Mucosa of descending colon (tissue), 3 donors: ENCODE data around the gene CERS4. TPM values are rescaled to one million over a fixed set of nuclear protein-coding genes. Genes with fewer than 3 reads are reported as not detected.

ENCODE experiments used
- ATAC-seq: fragments of 200-7000 bp; cut with Tn5 transposase; one replicate; pipeline ENCODE4 v1.9.1; 2020; ENCODE audit warnings: mild to moderate bottlenecking, moderate library complexity
- DNase-seq, 3 donors: peaks; one replicate each; pipeline ENCODE4 v3.0.0-alpha.2; 2020
- H3K36me3 ChIP-seq: fragments of 200-600 bp; one replicate; pipeline ENCODE4 v1.8.0; 2021; ENCODE audit warnings: low read depth, mild to moderate bottlenecking
- H3K4me1 ChIP-seq: fragments of 200-600 bp; one replicate; pipeline ENCODE4 v1.8.0; 2021; ENCODE audit warnings: low read depth, mild to moderate bottlenecking
- H3K4me3 ChIP-seq: fragments of 200-600 bp; one replicate; pipeline ENCODE4 v1.8.0; 2021; ENCODE audit warnings: mild to moderate bottlenecking
- H3K9me3 ChIP-seq: fragments of 200-600 bp; one replicate; pipeline ENCODE4 v1.8.0; 2021; ENCODE audit warnings: mild to moderate bottlenecking
- intact Hi-C, 2 donors: fragments of 100-400 bp; cut with DNase I in 1 of 2; cut with micrococcal nuclease in 1 of 2; formaldehyde crosslinking; loops; one replicate each; pipeline versions ENCODE4 v1.11.0 to v1.11.1; 2022; cut with DNase I, micrococcal nuclease
- total RNA-seq, 3 donors: library from RNA; stranded (reverse); fragmentation: NEBNext Ultra II Directional in 2 of 3; extraction: Animal tissue kit (Norgen Biotek cat#: 25700) in 2 of 3; gene quantifications; one replicate each; pipeline versions ENCODE4 v1.2.1 to v1.2.4, GENCODE V29; 2021 to 2023
- TF ChIP-seq, protein P1 (sequence below): fragments of 200-600 bp; IDR thresholded peaks from one replicate; pipeline ENCODE4 v1.8.0; 2022; ENCODE audit warnings: antibody characterized with exemption, mild to moderate bottlenecking
- donor health status: DM: no; HTN: no; CAD: no; lungs with moderate emphysema.
- donor health status: DM: no; HTN: no; CAD: no.
- donor health status: DM: no; HTN: yes; CAD: no.

Gene CERS4
- total RNA-seq, 3 donors from 2014 or later: 3.1 to 37.1 (median 4.2) TPM

DNA sequence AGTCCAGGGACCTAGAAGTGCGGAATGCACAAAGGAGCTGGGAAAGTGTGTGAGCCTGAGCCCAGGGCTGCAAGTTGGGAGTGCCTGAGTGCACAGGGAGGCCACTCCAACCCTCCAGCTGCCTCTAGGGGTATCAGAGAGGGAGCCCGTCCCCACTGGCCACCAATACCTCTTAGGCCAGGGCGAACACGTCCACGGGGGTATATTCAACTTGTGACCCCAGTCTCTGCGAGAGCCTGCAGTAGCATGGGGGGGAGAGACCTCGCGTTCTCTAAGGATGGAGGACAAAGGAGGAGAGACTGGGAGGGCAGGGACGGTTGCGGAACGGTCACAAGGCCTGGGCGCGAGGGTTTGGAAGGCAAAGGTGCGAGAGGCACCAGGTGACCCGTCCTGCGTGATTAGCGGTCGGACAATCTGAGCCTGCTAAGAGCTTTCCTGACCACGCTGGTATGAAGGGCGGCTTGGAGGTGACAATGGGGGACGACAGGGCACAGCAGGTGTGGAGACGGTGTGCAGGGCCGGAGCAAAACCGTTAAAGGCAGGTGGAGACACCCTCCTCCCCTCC is 98.3 kb downstream of the CERS4 start:
- intact Hi-C loops: no loop called here
- peak in 2 of 3 donors; percentile 25 to 56 for DNase-seq
- Histone ChIP-seq H3K36me3 (no peaks in the 10 kb centered on the region), H3K4me3 (peak overlapping the region; percentile 27), H3K4me1 (peaks cover 32% of the 10 kb centered on the region), H3K9me3 (no peaks in the 10 kb centered on the region)
- ATAC-seq: peak; percentile 26
- TF ChIP-seq, protein P1, sequence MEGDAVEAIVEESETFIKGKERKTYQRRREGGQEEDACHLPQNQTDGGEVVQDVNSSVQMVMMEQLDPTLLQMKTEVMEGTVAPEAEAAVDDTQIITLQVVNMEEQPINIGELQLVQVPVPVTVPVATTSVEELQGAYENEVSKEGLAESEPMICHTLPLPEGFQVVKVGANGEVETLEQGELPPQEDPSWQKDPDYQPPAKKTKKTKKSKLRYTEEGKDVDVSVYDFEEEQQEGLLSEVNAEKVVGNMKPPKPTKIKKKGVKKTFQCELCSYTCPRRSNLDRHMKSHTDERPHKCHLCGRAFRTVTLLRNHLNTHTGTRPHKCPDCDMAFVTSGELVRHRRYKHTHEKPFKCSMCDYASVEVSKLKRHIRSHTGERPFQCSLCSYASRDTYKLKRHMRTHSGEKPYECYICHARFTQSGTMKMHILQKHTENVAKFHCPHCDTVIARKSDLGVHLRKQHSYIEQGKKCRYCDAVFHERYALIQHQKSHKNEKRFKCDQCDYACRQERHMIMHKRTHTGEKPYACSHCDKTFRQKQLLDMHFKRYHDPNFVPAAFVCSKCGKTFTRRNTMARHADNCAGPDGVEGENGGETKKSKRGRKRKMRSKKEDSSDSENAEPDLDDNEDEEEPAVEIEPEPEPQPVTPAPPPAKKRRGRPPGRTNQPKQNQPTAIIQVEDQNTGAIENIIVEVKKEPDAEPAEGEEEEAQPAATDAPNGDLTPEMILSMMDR: no peak

DNA sequence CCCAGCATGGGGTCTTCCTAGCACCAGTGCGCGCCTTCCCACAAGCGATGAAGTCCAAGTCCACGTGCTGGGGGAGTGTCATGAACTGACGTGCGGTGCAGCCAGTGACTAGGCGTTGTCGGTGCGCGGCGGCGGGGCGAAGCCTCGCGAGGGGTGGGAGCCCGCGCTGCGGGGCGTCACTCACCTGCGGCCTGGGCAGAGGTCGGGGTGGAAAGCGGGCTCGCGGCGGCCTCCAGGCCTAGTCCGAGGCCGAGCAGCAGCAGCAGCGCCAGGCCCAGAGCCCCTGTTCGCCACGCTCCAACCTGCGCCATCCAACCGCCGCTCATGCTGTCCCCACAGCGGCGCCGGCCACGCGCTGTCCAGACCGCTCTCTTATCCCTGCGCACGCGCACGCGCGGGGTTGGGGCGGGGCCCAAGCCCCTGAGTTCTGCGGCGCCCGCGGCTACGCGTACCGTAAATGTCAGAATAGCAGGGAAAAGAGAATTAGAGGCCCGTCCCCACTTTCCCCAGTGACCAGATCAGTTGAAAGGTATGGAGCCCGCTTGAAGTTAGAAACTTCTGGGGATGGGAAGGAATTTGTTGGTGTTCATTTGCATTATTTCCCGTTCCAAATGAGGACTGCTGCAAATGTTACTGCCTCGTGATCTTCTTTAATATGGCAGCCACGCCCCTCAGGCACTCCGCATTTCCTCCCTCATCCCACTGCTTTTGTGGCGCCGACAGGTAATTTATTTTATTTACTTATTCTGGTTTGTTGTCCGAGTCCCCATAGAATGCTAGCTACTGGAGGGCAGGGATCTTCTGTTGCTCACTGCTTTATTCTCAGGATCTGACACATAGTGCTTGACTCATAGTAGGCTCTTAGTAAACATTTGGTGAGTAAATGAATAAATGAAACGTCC is 99.0 kb downstream of the CERS4 start, which contains the start of gene CD320:
CD320 (minus strand) TSS at position 394 of the 902 bp plus-strand sequence; CDS start at position 326, 68 bp downstream.
- H3K4me3 ChIP-seq: peak within 1 kb of the TSS; percentile 27
- peak; percentile 92 to 94 (median 94) for DNase-seq
- H3K9me3 ChIP-seq: no peaks in the 10 kb centered on the region
- intact Hi-C loops: no loop called here
- no peaks in the 10 kb centered on the region for H3K36me3 ChIP-seq
- H3K4me1 ChIP-seq: peaks cover 32% of the 10 kb centered on the region
- TF ChIP-seq, protein P1: no peak
- ATAC-seq: peak; percentile 88

GRCh38 chr19:8308891-8309291 is 99.7 kb downstream of the CERS4 start:
- TF ChIP-seq, protein P1: no peak
- DNase-seq (peak in 2 of 3 donors; percentile 33 to 52), ATAC-seq (no peak)
- H3K9me3 ChIP-seq: no peaks in the 10 kb centered on the region
- peaks cover 32% of the 10 kb centered on the region for H3K4me1 ChIP-seq
- intact Hi-C loops: no loop called here
- H3K36me3 ChIP-seq: no peaks in the 10 kb centered on the region
- peak overlapping the region; percentile 27 for H3K4me3 ChIP-seq

- ATAC-seq (no peak), DNase-seq (peak; percentile 1 to 34 (median 18))
- Histone ChIP-seq H3K4me3 (no peak overlapping the region), H3K4me1 (peaks cover 32% of the 10 kb centered on the region), H3K36me3 (no peaks in the 10 kb centered on the region), H3K9me3 (no peaks in the 10 kb centered on the region)
- intact Hi-C loops: no loop called here
- TF ChIP-seq, protein P1: no peak
Measured at GRCh38 chr19:8310342-8311055, 101.3 kb downstream of the CERS4 start.

GRCh38 chr19:8311461-8312260 is 102.5 kb downstream of the CERS4 start:
- intact Hi-C loops: no loop called here
- no peaks in the 10 kb centered on the region for H3K9me3 ChIP-seq
- H3K36me3 ChIP-seq: no peaks in the 10 kb centered on the region
- ATAC-seq: peak; percentile 38
- H3K4me1 ChIP-seq: peaks cover 24% of the 10 kb centered on the region
- DNase-seq: peak; percentile 73 to 80 (median 78)
- TF ChIP-seq, protein P1: no peak
- H3K4me3 ChIP-seq: no peak overlapping the region
